Left lung (tissue), 10 donors: ENCODE results near the gene FHL5. TPM values are rescaled to one million over a fixed set of nuclear protein-coding genes. Genes with fewer than 3 reads are reported as not detected.

Experiments used
- ATAC-seq: fragments of 200-7000 bp; cut with Tn5 transposase; one replicate; pipeline ENCODE4 v1.9.1; 2020; ENCODE audit warnings: moderate library complexity
- DNase-seq, 4 donors: peaks; one replicate each; pipeline ENCODE4 v3.0.0-alpha.2; 2013 to 2020
- H3K27ac ChIP-seq, 2 donors: fragments of 200-600 bp; sonication (generic) in 1 of 2; one replicate each; pipeline versions ENCODE4 v1.5.0 to v1.8.0; 2020 to 2021
- H3K27me3 ChIP-seq, 2 donors: fragments of 200-600 bp; sonication (generic) in 1 of 2; one replicate each; pipeline versions ENCODE4 v1.5.0 to v1.8.0; 2020 to 2021
- H3K36me3 ChIP-seq, 2 donors: fragments of 200-600 bp; sonication (generic) in 1 of 2; one replicate each; pipeline versions ENCODE4 v1.5.0 to v1.8.0; 2020 to 2021
- H3K4me1 ChIP-seq, 2 donors: fragments of 200-600 bp; one replicate each; pipeline ENCODE4 v1.8.0; 2021
- H3K4me3 ChIP-seq, 2 donors: fragments of 200-600 bp; sonication (generic) in 1 of 2; one replicate each; pipeline versions ENCODE4 v1.5.0 to v1.8.0; 2020 to 2021; ENCODE audit warnings: mild to moderate bottlenecking in 1 of 2
- H3K9me3 ChIP-seq, 2 donors: fragments of 200-600 bp; sonication (generic) in 1 of 2; one replicate each; pipeline versions ENCODE4 v1.5.0 to v1.8.0; 2020 to 2021
- CTCF ChIP-seq, 2 donors: fragments of 200-600 bp; sonication (generic) in 1 of 2; IDR thresholded peaks; one replicate each; pipeline versions ENCODE4 v1.5.0 to v1.8.0; 2021; ENCODE audit warnings: antibody characterized with exemption in 2 of 2
- intact Hi-C, 2 donors: fragments of 100-400 bp; cut with DNase I; formaldehyde crosslinking; loops; one replicate each; pipeline versions ENCODE4 v1.11.2 to v1.14.2; 2022
- polyA plus RNA-seq, 6 donors: library from polyadenylated mRNA; unstranded; fragments of 120-200 nt; gene quantifications; one replicate each; pipeline ENCODE4 v1.2.1, GENCODE V29; 2013; ENCODE audit not compliant: insufficient read length in 6 of 6
- total RNA-seq, 2 donors: library from RNA; stranded (reverse); fragmentation: NEBNext Ultra II Directional; extraction: Animal tissue kit (Norgen Biotek cat#: 25700); gene quantifications; one replicate each; pipeline ENCODE4 v1.2.1, GENCODE V29; 2021
- donor health status: DM: no; HTN: yes; CAD: no.
- donor health status: DM: no; HTN: no; CAD: no.

FHL5 gene
- total and polyA plus RNA-seq, 8 donors = 2.4 to 15.1 (median 3.8) TPM

- no peaks in the 10 kb centered on the region for H3K4me1 ChIP-seq
- intact Hi-C loops = no loop called here
- no peak overlapping the region for H3K27ac ChIP-seq
- ATAC-seq (no peak), DNase-seq (no peak)
- H3K36me3 ChIP-seq = no peaks in the 10 kb centered on the region
- TF ChIP-seq CTCF (IDR thresholded peaks at IDR 0.05) = no peak
- no peaks in the 10 kb centered on the region for H3K9me3 ChIP-seq
- no peak overlapping the region for H3K4me3 ChIP-seq
- no peaks in the 10 kb centered on the region for H3K27me3 ChIP-seq
Measured at GRCh38 chr6:96604420-96604819, 41.5 kb downstream of the FHL5 start.

GRCh38 chr6:96608074-96608473 lies 45.1 kb downstream of the FHL5 start:
- intact Hi-C loops = no loop called here
- ATAC-seq (no peak), DNase-seq (no peak)
- H3K27ac ChIP-seq = no peak overlapping the region
- no peak overlapping the region for H3K4me3 ChIP-seq
- no peak for TF ChIP-seq CTCF (IDR thresholded peaks at IDR 0.05)
- no peaks in the 10 kb centered on the region for H3K4me1 ChIP-seq
- H3K36me3 ChIP-seq = no peaks in the 10 kb centered on the region
- H3K9me3 ChIP-seq = no peaks in the 10 kb centered on the region
- H3K27me3 ChIP-seq = no peaks in the 10 kb centered on the region

- TF ChIP-seq CTCF (IDR thresholded peaks at IDR 0.05) = no peak
- H3K9me3 ChIP-seq = no peaks in the 10 kb centered on the region
- H3K36me3 ChIP-seq = no peaks in the 10 kb centered on the region
- ATAC-seq = no peak
- H3K4me3 ChIP-seq = no peak overlapping the region
- intact Hi-C loops = no loop called here
- H3K27me3 ChIP-seq = no peaks in the 10 kb centered on the region
- no peak overlapping the region for H3K27ac ChIP-seq
- DNase-seq = no peak
- H3K4me1 ChIP-seq = no peaks in the 10 kb centered on the region
Measured at GRCh38 chr6:96610019-96610418, 47.1 kb downstream of the FHL5 start.

- Histone ChIP-seq H3K4me1 (no peaks in the 10 kb centered on the region), H3K4me3 (no peak overlapping the region), H3K36me3 (no peaks in the 10 kb centered on the region), H3K27ac (no peak overlapping the region), H3K27me3 (no peaks in the 10 kb centered on the region), H3K9me3 (no peaks in the 10 kb centered on the region)
- no peak for ATAC-seq
- TF ChIP-seq CTCF (IDR thresholded peaks at IDR 0.05) = no peak
- intact Hi-C loops = no loop called here
- DNase-seq = no peak
Measured at GRCh38 chr6:96611342-96611991, 48.5 kb downstream of the FHL5 start.

- Histone ChIP-seq H3K9me3 (no peaks in the 10 kb centered on the region), H3K4me1 (no peaks in the 10 kb centered on the region), H3K4me3 (no peak overlapping the region), H3K27ac (no peak overlapping the region), H3K27me3 (no peaks in the 10 kb centered on the region), H3K36me3 (no peaks in the 10 kb centered on the region)
- DNase-seq = peak in 1 of 4 donors; percentile 2
- intact Hi-C loops = no loop called here
- no peak for ATAC-seq
- TF ChIP-seq CTCF (IDR thresholded peaks at IDR 0.05) = no peak
Measured at GRCh38 chr6:96613291-96613999, 50.5 kb downstream of the FHL5 start.
